GM23338 (cell line): ENCODE measurements around the gene TAF10. TPM values are rescaled to one million over a fixed set of nuclear protein-coding genes. Genes with fewer than 3 reads are reported as not detected.

Source experiments
- ATAC-seq: fragments of 200-7000 bp; cut with Tn5 transposase; 3 replicates; pipeline ENCODE4 v1.9.1; 2020
- DNase-seq: peaks from one replicate; pipeline ENCODE4 v3.0.0-alpha.2; 2015; ENCODE audit warnings: low spot score
- H2AFZ ChIP-seq: fragments of 200-600 bp; sonication (generic); 2 replicates; pipeline ENCODE4 v1.8.0; 2016; ENCODE audit warnings: antibody characterized with exemption, mild to moderate bottlenecking, moderate library complexity
- H3F3A ChIP-seq: fragments of 200-600 bp; sonication (generic); replicated peaks from 2 replicates; pipeline ENCODE4 v1.8.0; 2017; ENCODE audit warnings: antibody characterized with exemption, mixed run types, low read depth
- H3K27ac ChIP-seq: fragments of 200-600 bp; sonication (generic); 2 replicates; pipeline ENCODE4 v1.6.1; 2016; ENCODE audit warnings: low read depth
- H3K27me3 ChIP-seq: fragments of 200-600 bp; sonication (generic); 2 replicates; pipeline ENCODE4 v1.8.0; 2016; ENCODE audit warnings: mild to moderate bottlenecking, mixed run types, moderate library complexity; ENCODE audit not compliant: insufficient read depth
- H3K36me3 ChIP-seq: fragments of 200-600 bp; sonication (generic); 2 replicates; pipeline ENCODE4 v1.8.0; 2016; ENCODE audit warnings: mild to moderate bottlenecking; ENCODE audit not compliant: insufficient read depth
- H3K4me1 ChIP-seq: fragments of 200-600 bp; sonication (generic); 2 replicates; pipeline ENCODE4 v1.8.0; 2016; ENCODE audit warnings: mild to moderate bottlenecking, moderate library complexity; ENCODE audit not compliant: insufficient read depth
- H3K4me2 ChIP-seq: fragments of 200-600 bp; sonication (generic); 2 replicates; pipeline ENCODE4 v1.7.1; 2017; ENCODE audit warnings: mixed run types
- H3K4me3 ChIP-seq: fragments of 200-600 bp; sonication (generic); 2 replicates; pipeline ENCODE4 v1.6.1; 2016; ENCODE audit warnings: mixed run types
- H3K79me2 ChIP-seq: fragments of 200-600 bp; sonication (generic); replicated peaks from 2 replicates; pipeline ENCODE4 v1.8.0; 2017; ENCODE audit warnings: mild to moderate bottlenecking; ENCODE audit not compliant: insufficient read depth
- H3K9me2 ChIP-seq: fragments of 200-600 bp; sonication (generic); 2 replicates; pipeline ENCODE4 v1.8.0; 2017; ENCODE audit not compliant: insufficient read depth
- H4K20me1 ChIP-seq: fragments of 200-600 bp; sonication (generic); replicated peaks from 2 replicates; pipeline ENCODE4 v1.8.0; 2017; ENCODE audit warnings: mild to moderate bottlenecking; ENCODE audit not compliant: insufficient read depth
- H3K27ac Mint-ChIP-seq: 2 replicates; pipeline ENCODE4 v1.8.0; 2020; ENCODE audit warnings: inconsistent platforms, mild to moderate bottlenecking, moderate library complexity, mixed read lengths
- H3K27me3 Mint-ChIP-seq: 3 replicates; pipeline ENCODE4 v1.8.0; 2022; ENCODE audit warnings: low read depth, mild to moderate bottlenecking, moderate library complexity, mixed read lengths, inconsistent platforms; ENCODE audit not compliant: insufficient read depth, poor library complexity
- H3K36me3 Mint-ChIP-seq: 3 replicates; pipeline ENCODE4 v1.8.0; 2021; ENCODE audit warnings: low read depth, mild to moderate bottlenecking, inconsistent platforms, moderate library complexity, mixed read lengths
- H3K4me1 Mint-ChIP-seq: 3 replicates; pipeline ENCODE4 v1.8.0; 2020; ENCODE audit warnings: mild to moderate bottlenecking, inconsistent platforms, mixed read lengths
- H3K4me3 Mint-ChIP-seq: 3 replicates; pipeline ENCODE4 v1.8.0; 2021; ENCODE audit warnings: moderate library complexity, mild to moderate bottlenecking, inconsistent platforms, mixed read lengths
- H3K9me3 Mint-ChIP-seq: 3 replicates; pipeline ENCODE4 v1.8.0; 2020; ENCODE audit warnings: moderate library complexity, mild to moderate bottlenecking, inconsistent platforms, mixed read lengths
- CREB1 ChIP-seq: fragments of 250-450 bp; sonication (Bioruptor Pico); IDR thresholded peaks from 2 replicates; pipeline ENCODE4 v1.5.0; 2020; ENCODE audit warnings: low read depth, mild to moderate bottlenecking, moderate library complexity
- CTCF ChIP-seq, 2 experiments: fragments of 200-600 bp in 1 of 2; sonication (generic) in 1 of 2; conservative IDR thresholded peaks; 2 replicates each; pipeline versions ENCODE4 v1.5.1 to v1.6.1; 2016 to 2017; ENCODE audit warnings: antibody characterized with exemption in 2 of 2, low read depth in 2 of 2, mild to moderate bottlenecking in 2 of 2, moderate library complexity in 1 of 2
- ETS1 ChIP-seq: IDR thresholded peaks from 2 replicates; pipeline ENCODE4 v1.6.1; 2016; ENCODE audit warnings: antibody characterized with exemption
- EZH2 ChIP-seq: fragments of 200-600 bp; sonication (generic); IDR thresholded peaks from one replicate; pipeline ENCODE4 v1.8.0; 2017; ENCODE audit warnings: antibody characterized with exemption, mild to moderate bottlenecking, low read depth; ENCODE audit not compliant: unreplicated experiment
- EZH2phosphoT487 ChIP-seq: fragments of 200-600 bp; sonication (generic); IDR thresholded peaks from one replicate; pipeline ENCODE4 v1.8.1; 2018; ENCODE audit warnings: antibody characterized with exemption; ENCODE audit not compliant: unreplicated experiment
- JUNB ChIP-seq: IDR thresholded peaks from one replicate; pipeline ENCODE4 v1.6.1; 2016; ENCODE audit warnings: antibody characterized with exemption; ENCODE audit not compliant: unreplicated experiment
- NANOG ChIP-seq: IDR thresholded peaks from 2 replicates; pipeline ENCODE4 v1.6.1; 2016; ENCODE audit warnings: antibody characterized with exemption, borderline replicate concordance
- POLR2AphosphoS5 ChIP-seq: IDR thresholded peaks from 2 replicates; pipeline ENCODE4 v1.6.1; 2016; ENCODE audit warnings: antibody characterized with exemption, low read depth
- REST ChIP-seq: IDR thresholded peaks from one replicate; pipeline ENCODE4 v1.6.1; 2018; ENCODE audit warnings: antibody characterized with exemption; ENCODE audit not compliant: unreplicated experiment
- ZNF114 ChIP-seq: fragments of 250-450 bp; sonication (Bioruptor Pico); IDR thresholded peaks from 2 replicates; pipeline ENCODE4 v1.5.0; 2020; ENCODE audit warnings: mild to moderate bottlenecking, moderate library complexity
- ZNF331 ChIP-seq: fragments of 250-450 bp; sonication (Bioruptor Pico); IDR thresholded peaks from 2 replicates; pipeline ENCODE4 v1.5.0; 2020; ENCODE audit warnings: low read depth, mild to moderate bottlenecking, moderate library complexity
- ZNF462 ChIP-seq: fragments of 250-450 bp; sonication (Bioruptor Pico); IDR thresholded peaks from 2 replicates; pipeline ENCODE4 v1.5.0; 2020; ENCODE audit warnings: mild to moderate bottlenecking, moderate library complexity
- long read RNA-seq: library from polyadenylated mRNA; unstranded; transcript quantifications from one replicate; pipeline ENCODE4 v2.0.0, GENCODE V29; 2020; ENCODE audit not compliant: unreplicated experiment
- polyA plus RNA-seq: library from polyadenylated mRNA; unstranded; fragments of >200 nt; fragmentation: Nextera tagmentation; extraction: Ambion mirVana; gene quantifications from 2 replicates; pipeline ENCODE4 v1.2.1, GENCODE V29; 2016
- total RNA-seq: library from RNA; depleted of rRNA; stranded (reverse); fragments of >200 nt; shearing (Covaris generic); gene quantifications from 2 replicates; pipeline ENCODE4 v1.2.3, GENCODE V29; 2014; rRNA removed

TAF10 gene
- total RNA-seq (102 and 108 TPM in 2 replicates), polyA plus RNA-seq (253 and 277 TPM in 2 replicates)
- long read RNA-seq, transcript TAF10-201 (5 exons, 1,215 nt) = major isoform, 7 of 8 reads
- long read RNA-seq, partial matches to known transcripts = 1 of 8 reads
- long read RNA-seq, other reads (novel, unspliced or antisense) = 0 of 8 reads

GRCh38 chr11:6612213-6613041, at the start of gene TAF10:
Gene TAF10, minus strand, starts transcription at chr11:6612216. Its CDS starts 27 bp downstream, at chr11:6612189.
- Mint-ChIP-seq H3K9me3 (no peaks in the 10 kb centered on the region), H3K27me3 (peaks cover 20% of the 10 kb centered on the region), H3K4me1 (peaks cover 8% of the 10 kb centered on the region), H3K36me3 (peaks cover 45% of the 10 kb centered on the region), H3K27ac (peak within 1 kb of the TSS; percentile 73), H3K4me3 (peak within 1 kb of the TSS; percentile 87; the same call in 2 of the 3 replicates)
- peak; percentile 96 for DNase-seq
- ATAC-seq = peak; percentile 87
- Histone ChIP-seq H2AFZ (peak within 1 kb of the TSS; percentile 83; the same call in 1 of the 2 replicates), H3K4me2 (peak within 1 kb of the TSS; percentile 92), H3K36me3 (peaks cover 35% of the 10 kb centered on the region), H4K20me1 (no peaks in the 10 kb centered on the region; the same call in 1 of the 2 replicates), H3K79me2 (peaks cover 21% of the 10 kb centered on the region), H3K4me1 (peaks cover 17% of the 10 kb centered on the region), H3K4me3 (peak within 1 kb of the TSS; percentile 80), H3K27ac (peak within 1 kb of the TSS; percentile 99), H3K27me3 (no peaks in the 10 kb centered on the region), H3K9me2 (no peaks in the 10 kb centered on the region), H3F3A (peaks cover 10% of the 10 kb centered on the region; the same call in 1 of the 2 replicates)
- TF ChIP-seq ZNF331 = no peak
- TF ChIP-seq ZNF114 = no peak
- no peak for TF ChIP-seq JUNB
- TF ChIP-seq ZNF462 (CRISPR knock-in tag) = no peak
- no peak for TF ChIP-seq EZH2phosphoT487
- peak; percentile 99 for TF ChIP-seq POLR2AphosphoS5
- peak; percentile 75 to 83 for TF ChIP-seq CTCF (conservative IDR thresholded peaks at IDR 0.05; ENCODE audit: low read depth in 2 of 2)
- peak; percentile 60; the same call in 1 of the 2 replicates for TF ChIP-seq ETS1
- no peak for TF ChIP-seq EZH2
- no peak for TF ChIP-seq NANOG
- TF ChIP-seq REST = no peak
- TF ChIP-seq CREB1 = peak; percentile 97
